CD8-positive, alpha-beta memory T cell (primary cell): ENCODE measurements around the gene CCDC107. TPM values are rescaled to one million over a fixed set of nuclear protein-coding genes. Genes with fewer than 3 reads are reported as not detected.
"Not testable (repeated sequence)": the region's sequence is repeated elsewhere in the genome, so short reads cannot be mapped to it uniquely, and the experiment has no call there.

Experiments
- CTCF ChIA-PET: fragments of 350-600 bp; sonication (Branson Sonifier 250); formaldehyde crosslinking; loops from one replicate; lab custom pipeline; 2021; ENCODE audit warnings: antibody characterized with exemption; lab: Charles Lee
- POLR2A ChIA-PET: fragments of 350-600 bp; sonication (Branson Sonifier 250); formaldehyde crosslinking; loops from one replicate; lab custom pipeline; 2021; ENCODE audit warnings: antibody characterized with exemption; lab: Charles Lee
- DNase-seq, 5 donors: peaks; one replicate each; pipeline versions ENCODE4 v3.0.0 to v3.0.0-alpha.2; 2020 to 2022; ENCODE audit warnings: mixed read lengths in 1 of 5
- H3K27ac ChIP-seq: one replicate; pipeline ENCODE4 v1.7.0; 2013; ENCODE audit warnings: low read depth, mild to moderate bottlenecking, low read length, moderate library complexity
- H3K27me3 ChIP-seq: 2 replicates; pipeline ENCODE4 v1.7.0; 2013; ENCODE audit warnings: low read length, mild to moderate bottlenecking; ENCODE audit not compliant: insufficient read depth, poor library complexity, severe bottlenecking
- H3K36me3 ChIP-seq: 2 replicates; pipeline ENCODE4 v1.7.0; 2013; ENCODE audit warnings: mild to moderate bottlenecking, low read length, moderate library complexity; ENCODE audit not compliant: insufficient read depth
- H3K4me1 ChIP-seq: 2 replicates; pipeline ENCODE4 v1.7.0; 2013; ENCODE audit warnings: mild to moderate bottlenecking, low read length, moderate library complexity; ENCODE audit not compliant: insufficient read depth
- H3K4me3 ChIP-seq: 2 replicates; pipeline ENCODE4 v1.7.0; 2013; ENCODE audit warnings: mild to moderate bottlenecking, low read length
- H3K9me3 ChIP-seq: 2 replicates; pipeline ENCODE4 v1.7.0; 2013; ENCODE audit warnings: mild to moderate bottlenecking, low read length
- H3K27ac Mint-ChIP-seq, 8 donors: one replicate each; pipeline ENCODE4 v1.8.0; 2020 to 2021; ENCODE audit warnings: mixed read lengths in 8 of 8, mild to moderate bottlenecking in 6 of 8, inconsistent platforms in 3 of 8, moderate library complexity in 3 of 8
- H3K27me3 Mint-ChIP-seq, 2 donors: one replicate each; pipeline ENCODE4 v1.8.0; 2020 to 2021; ENCODE audit warnings: mixed read lengths in 2 of 2, mild to moderate bottlenecking in 1 of 2, moderate library complexity in 1 of 2
- H3K36me3 Mint-ChIP-seq, 3 donors: one replicate each; pipeline ENCODE4 v1.8.0; 2020 to 2021; ENCODE audit warnings: mixed read lengths in 3 of 3, inconsistent platforms in 1 of 3, mild to moderate bottlenecking in 1 of 3
- H3K4me1 Mint-ChIP-seq, 3 donors: one replicate each; pipeline ENCODE4 v1.8.0; 2020 to 2021; ENCODE audit warnings: mixed read lengths in 3 of 3, inconsistent platforms in 1 of 3, mild to moderate bottlenecking in 1 of 3
- H3K4me3 Mint-ChIP-seq, 7 donors: one replicate each; pipeline ENCODE4 v1.8.0; 2020 to 2021; ENCODE audit warnings: mixed read lengths in 7 of 7, mild to moderate bottlenecking in 6 of 7, moderate library complexity in 4 of 7, inconsistent platforms in 2 of 7
- H3K9me3 Mint-ChIP-seq, 5 donors: one replicate each; pipeline ENCODE4 v1.8.0; 2020 to 2022; ENCODE audit warnings: mixed read lengths in 5 of 5, mild to moderate bottlenecking in 3 of 5, moderate library complexity in 2 of 5, inconsistent platforms in 1 of 5
- polyA plus RNA-seq: library from polyadenylated mRNA; unstranded; fragments of 300-500 nt; fragmentation: Illumina TruSeq; gene quantifications from one replicate; pipeline ENCODE4 v1.2.3, GENCODE V29; 2021
- total RNA-seq, 2 experiments: library from RNA; stranded (reverse); gene quantifications; one replicate each; pipeline ENCODE4 v1.2.3, GENCODE V29; 2021

CCDC107 gene, protein sequence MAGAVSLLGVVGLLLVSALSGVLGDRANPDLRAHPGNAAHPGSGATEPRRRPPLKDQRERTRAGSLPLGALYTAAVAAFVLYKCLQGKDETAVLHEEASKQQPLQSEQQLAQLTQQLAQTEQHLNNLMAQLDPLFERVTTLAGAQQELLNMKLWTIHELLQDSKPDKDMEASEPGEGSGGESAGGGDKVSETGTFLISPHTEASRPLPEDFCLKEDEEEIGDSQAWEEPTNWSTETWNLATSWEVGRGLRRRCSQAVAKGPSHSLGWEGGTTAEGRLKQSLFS
- total RNA-seq (10 to 100 TPM; 18.5 to 20.0 TPM), polyA plus RNA-seq (105 TPM)

DNA sequence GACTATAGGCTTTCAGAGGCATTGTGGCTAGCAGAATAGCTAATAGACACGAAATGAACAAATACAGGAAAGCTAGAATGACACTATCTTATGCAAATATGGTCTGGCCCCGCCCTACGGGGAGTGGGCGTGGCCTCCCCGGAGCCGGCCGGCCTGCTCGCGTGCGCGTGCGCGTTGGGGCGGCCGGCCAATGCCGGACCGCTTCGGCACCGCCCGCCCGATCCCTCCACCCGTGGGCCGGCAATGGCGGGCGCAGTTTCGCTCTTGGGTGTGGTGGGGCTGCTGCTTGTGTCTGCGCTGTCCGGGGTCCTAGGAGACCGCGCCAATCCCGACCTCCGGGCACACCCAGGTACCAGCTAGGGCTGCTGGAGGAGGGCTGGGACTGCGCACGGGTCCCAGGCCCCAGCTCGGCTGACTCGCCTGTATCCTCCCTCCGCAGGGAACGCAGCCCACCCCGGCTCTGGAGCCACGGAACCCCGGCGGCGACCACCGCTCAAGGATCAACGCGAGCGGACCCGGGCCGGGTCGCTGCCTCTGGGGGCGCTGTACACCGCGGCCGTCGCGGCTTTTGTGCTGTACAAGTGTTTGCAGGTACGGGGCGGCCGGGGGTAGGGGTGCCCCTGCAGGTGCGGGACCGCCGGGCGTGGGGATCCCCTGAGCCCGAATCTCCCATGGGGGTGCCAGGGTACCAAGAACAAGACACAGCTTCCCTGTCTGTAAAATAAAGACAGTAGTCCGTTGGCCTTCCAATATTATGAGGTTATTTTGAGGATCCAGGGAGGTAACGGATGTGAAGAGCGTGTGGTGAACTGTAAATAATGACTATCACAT lies at the start of gene CCDC107:
Gene CCDC107, plus strand, starts transcription at position 156 of the 831 bp plus-strand sequence. Its CDS starts 88 bp downstream, at position 244.
- Mint-ChIP-seq H3K36me3 (peaks cover 11 to 29% (median 13%) of the 10 kb centered on the region in 3 donors), H3K4me1 (peaks cover 67 to 86% (median 79%) of the 10 kb centered on the region in 3 donors), H3K4me3 (peak within 1 kb of the TSS; percentile 84 to 97 (median 92)), H3K27me3 (peaks cover 4 to 10% of the 10 kb centered on the region in 2 donors), H3K27ac (peak within 1 kb of the TSS; percentile 97 to 100 (median 99)), H3K9me3 (peaks cover 0 to 6% (median 4%) of the 10 kb centered on the region in 5 donors)
- ChIA-PET POLR2A (interaction anchor here (0.6 to 5.1 kb wide), 14 partner anchors 9 to 73 kb away, joined by 3 to 53 read pairs (median 6); partner anchors contain the start of genes CREB3, TESK1 and TLN1), CTCF (interaction anchor here (0.9 to 10.0 kb wide), 31 partner anchors 8 to 555 kb away, joined by 3 to 162 read pairs (median 7); partner anchors contain the start of genes ARHGEF39, CD72, CREB3 and GBA2)
- DNase-seq, result peak; percentile 79 to 89 (median 87)
- H3K4me1 ChIP-seq, result peaks cover 65% of the 10 kb centered on the region
- H3K27ac ChIP-seq, result peak within 1 kb of the TSS; percentile 99
- H3K9me3 ChIP-seq, result no peaks in the 10 kb centered on the region
- peak within 1 kb of the TSS; percentile 90 for H3K4me3 ChIP-seq
- H3K27me3 ChIP-seq, result no peaks in the 10 kb centered on the region
- H3K36me3 ChIP-seq, result peaks cover 10% of the 10 kb centered on the region

DNA sequence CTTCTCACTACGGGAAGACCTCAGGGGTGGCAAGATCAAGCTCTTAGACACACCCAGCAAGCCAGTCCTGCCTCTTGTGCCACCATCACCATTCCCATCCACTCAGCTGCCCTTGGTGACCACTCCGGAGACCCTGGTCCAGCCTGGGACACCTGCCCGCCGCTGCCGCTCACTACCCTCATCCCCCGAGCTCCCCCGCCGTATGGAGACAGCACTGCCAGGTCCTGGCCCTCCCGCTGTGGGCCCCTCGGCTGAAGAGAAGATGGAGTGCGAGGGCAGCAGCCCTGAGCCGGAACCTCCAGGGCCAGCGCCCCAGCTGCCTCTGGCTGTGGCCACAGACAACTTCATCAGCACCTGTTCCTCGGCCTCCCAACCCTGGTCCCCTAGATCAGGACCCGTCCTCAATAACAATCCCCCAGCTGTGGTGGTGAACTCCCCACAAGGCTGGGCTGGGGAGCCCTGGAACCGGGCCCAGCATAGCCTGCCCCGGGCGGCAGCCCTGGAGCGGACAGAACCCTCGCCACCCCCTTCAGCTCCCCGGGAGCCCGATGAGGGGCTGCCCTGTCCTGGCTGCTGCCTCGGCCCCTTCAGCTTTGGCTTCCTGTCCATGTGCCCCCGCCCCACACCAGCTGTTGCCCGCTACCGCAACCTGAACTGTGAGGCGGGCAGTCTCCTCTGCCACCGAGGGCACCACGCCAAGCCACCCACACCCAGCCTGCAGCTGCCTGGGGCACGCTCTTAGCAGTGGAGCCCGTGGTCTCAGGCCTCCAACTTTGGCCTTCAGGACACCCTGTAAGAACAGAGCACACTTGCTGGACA lies 48.9 kb upstream of the CCDC107 start:
- Mint-ChIP-seq H3K4me1 (peaks cover 26 to 32% (median 28%) of the 10 kb centered on the region in 3 donors), H3K27ac (peak overlapping the region in 3 of 8 donors; percentile 53 to 81 (median 55)), H3K4me3 (peak overlapping the region in 1 of 7 donors; percentile 48), H3K36me3 (peaks cover 0 to 47% (median 4%) of the 10 kb centered on the region in 3 donors), H3K27me3 (peaks cover 0 to under 1% of the 10 kb centered on the region in 2 donors), H3K9me3 (no peaks in the 10 kb centered on the region)
- Histone ChIP-seq H3K9me3 (no peaks in the 10 kb centered on the region), H3K27ac (no peak overlapping the region), H3K4me3 (no peak overlapping the region), H3K27me3 (no peaks in the 10 kb centered on the region), H3K4me1 (peaks cover 13% of the 10 kb centered on the region), H3K36me3 (peaks cover 11% of the 10 kb centered on the region)
- ChIA-PET CTCF (interaction anchor here (1.3 to 14.7 kb wide), 8 partner anchors 8 to 140 kb away, joined by 3 to 200 read pairs (median 10); partner anchors contain the start of genes ARHGEF39, CCDC107, CD72 and GBA2), POLR2A (no interaction called here)
- no peak for DNase-seq

DNA sequence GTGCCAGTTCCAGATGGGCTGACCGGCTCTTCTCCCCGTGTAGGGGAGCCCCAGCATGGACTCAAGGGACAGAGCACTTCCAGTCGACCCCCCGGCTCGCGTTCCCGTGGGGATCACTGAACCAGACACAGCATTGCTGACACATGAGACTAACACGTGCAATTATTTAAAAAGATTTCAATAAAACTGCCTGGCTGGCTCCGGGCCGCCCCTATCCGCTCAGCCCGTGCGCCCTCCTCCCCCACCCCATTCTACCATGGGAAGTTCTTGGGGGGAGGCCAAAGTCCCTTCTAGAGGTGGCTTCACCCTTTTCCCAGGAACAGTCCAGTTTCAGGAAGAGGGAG lies 48.3 kb upstream of the CCDC107 start:
- Histone ChIP-seq H3K4me1 (peaks cover 13% of the 10 kb centered on the region), H3K27ac (no peak overlapping the region), H3K27me3 (no peaks in the 10 kb centered on the region), H3K9me3 (no peaks in the 10 kb centered on the region), H3K4me3 (no peak overlapping the region), H3K36me3 (peaks cover 11% of the 10 kb centered on the region)
- H3K4me1 Mint-ChIP-seq, result peaks cover 23 to 29% (median 26%) of the 10 kb centered on the region in 3 donors
- H3K27ac Mint-ChIP-seq, result peak overlapping the region in 1 of 8 donors; percentile 47
- peaks cover 0 to 41% (median 4%) of the 10 kb centered on the region in 3 donors for H3K36me3 Mint-ChIP-seq
- no peaks in the 10 kb centered on the region for H3K9me3 Mint-ChIP-seq
- ChIA-PET CTCF (interaction anchor here (0.7 to 14.7 kb wide), 6 partner anchors 10 to 94 kb away, joined by 3 to 200 read pairs (median 33); partner anchors contain the start of genes CCDC107, RMRP and SIT1), POLR2A (no interaction called here)
- peak overlapping the region in 1 of 7 donors; percentile 48 for H3K4me3 Mint-ChIP-seq
- H3K27me3 Mint-ChIP-seq, result no peaks in the 10 kb centered on the region
- DNase-seq, result no peak

DNA sequence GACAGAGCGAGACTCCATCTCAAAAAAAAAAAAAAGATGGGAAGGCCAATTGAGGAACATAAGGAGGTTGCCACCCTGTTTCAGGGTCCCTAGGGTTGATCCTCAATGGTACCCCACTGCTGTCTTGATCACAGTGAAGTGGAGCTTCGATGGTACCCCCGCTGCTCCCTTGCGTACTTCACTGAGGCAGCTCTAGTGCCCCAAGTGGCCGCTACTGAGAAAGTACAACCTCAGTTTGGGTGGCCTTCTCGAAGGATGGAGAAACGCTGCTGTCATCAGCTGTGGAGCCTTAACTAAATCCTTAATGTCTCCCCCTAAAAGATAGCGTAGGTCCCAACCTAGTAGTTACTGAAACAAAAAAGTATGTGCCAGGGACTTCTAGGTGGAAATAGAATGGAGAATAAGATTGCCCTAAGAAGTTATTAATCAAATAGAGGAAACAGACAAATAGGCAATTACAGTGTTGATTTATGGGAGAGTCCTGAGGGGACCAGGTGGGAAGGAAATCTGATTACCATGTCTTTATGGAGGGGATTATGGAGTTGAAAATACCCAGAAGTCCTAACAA lies 46.8 kb upstream of the CCDC107 start:
- DNase-seq, result peak; percentile 37 to 68 (median 44)
- peaks cover 21 to 26% (median 26%) of the 10 kb centered on the region in 3 donors for H3K4me1 Mint-ChIP-seq
- CTCF ChIA-PET, result interaction anchor here (0.8 to 14.7 kb wide), 29 partner anchors 8 to 494 kb away, joined by 3 to 200 read pairs (median 4); partner anchors contain the start of genes ARHGEF39, CCDC107, CREB3 and GBA2
- Histone ChIP-seq H3K27ac (no peak overlapping the region), H3K27me3 (no peaks in the 10 kb centered on the region), H3K4me3 (no peak overlapping the region), H3K4me1 (peaks cover 11% of the 10 kb centered on the region), H3K9me3 (no peaks in the 10 kb centered on the region), H3K36me3 (peaks cover 11% of the 10 kb centered on the region)
- peaks cover 0 to 36% (median 4%) of the 10 kb centered on the region in 3 donors for H3K36me3 Mint-ChIP-seq
- no peaks in the 10 kb centered on the region for H3K9me3 Mint-ChIP-seq
- peak overlapping the region; percentile 3 to 84 (median 66) for H3K27ac Mint-ChIP-seq
- POLR2A ChIA-PET, result interaction anchor here (1.2 to 1.6 kb wide), 3 partner anchors 9 to 47 kb away, joined by 4 to 5 read pairs (median 4); partner anchors contain the start of genes CCDC107 and RMRP
- peak overlapping the region in 2 of 7 donors; percentile 61 to 67 for H3K4me3 Mint-ChIP-seq
- peaks cover 0 to 1% of the 10 kb centered on the region in 2 donors for H3K27me3 Mint-ChIP-seq

DNA sequence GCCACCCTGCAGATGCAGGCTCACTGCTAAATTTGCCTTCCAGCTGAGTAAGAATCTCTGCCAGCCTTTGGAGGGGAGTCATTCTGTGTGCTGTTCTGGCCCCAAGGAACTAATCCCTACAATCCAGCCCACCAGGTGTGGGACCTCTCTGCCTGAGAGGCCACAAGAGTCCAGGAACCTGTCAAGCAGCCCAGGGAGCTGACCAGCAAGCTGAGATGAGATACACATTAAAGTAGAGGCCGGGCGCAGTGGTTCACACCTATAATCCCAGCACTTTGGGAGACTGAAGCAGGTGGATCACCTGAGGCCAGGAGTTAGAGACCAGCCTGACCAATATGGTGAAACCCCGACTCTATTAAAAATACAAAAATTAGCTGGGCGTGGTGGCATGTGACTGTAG lies 46.0 kb upstream of the CCDC107 start:
- peaks cover 0 to 32% (median 4%) of the 10 kb centered on the region in 3 donors for H3K36me3 Mint-ChIP-seq
- peaks cover 11% of the 10 kb centered on the region for H3K36me3 ChIP-seq
- not testable (repeated sequence) for H3K27me3 ChIP-seq, DNase-seq, H3K4me3 Mint-ChIP-seq, H3K9me3 ChIP-seq, H3K9me3 Mint-ChIP-seq, H3K4me1 ChIP-seq, H3K27ac ChIP-seq, H3K4me3 ChIP-seq, H3K27me3 Mint-ChIP-seq, H3K27ac Mint-ChIP-seq
- ChIA-PET CTCF (interaction anchor here (1.2 to 14.7 kb wide), 18 partner anchors 7 to 214 kb away, joined by 3 to 200 read pairs (median 6); partner anchors contain the start of genes ARHGEF39, CCDC107, GBA2 and RGP1), POLR2A (interaction anchor here (1.0 to 1.6 kb wide), 2 partner anchors 34 to 46 kb away, joined by 3 to 5 read pairs; partner anchors contain the start of genes CCDC107 and RMRP)
- peaks cover 21 to 28% (median 28%) of the 10 kb centered on the region in 3 donors for H3K4me1 Mint-ChIP-seq

DNA sequence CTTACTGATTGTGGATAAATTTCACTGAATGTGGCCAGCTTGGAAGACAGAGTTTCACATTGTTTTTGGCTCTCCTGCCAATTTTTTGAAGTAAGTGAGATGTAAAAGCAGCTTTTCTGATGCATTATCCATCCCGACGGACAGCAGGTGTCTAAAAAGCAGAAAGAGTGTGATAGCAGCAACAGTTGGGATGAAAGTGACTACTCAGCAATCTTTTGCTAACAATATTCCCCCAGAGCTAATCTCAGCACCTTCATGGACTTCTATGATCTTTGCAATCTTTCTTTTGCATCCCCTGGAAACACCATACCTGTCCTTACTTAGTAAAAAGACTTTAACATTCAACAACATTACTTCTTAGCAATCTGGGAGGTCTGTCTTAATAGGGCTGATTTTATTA lies 45.2 kb upstream of the CCDC107 start:
- Histone ChIP-seq H3K9me3 (no peaks in the 10 kb centered on the region), H3K4me1 (peaks cover 14% of the 10 kb centered on the region), H3K4me3 (no peak overlapping the region), H3K27me3 (no peaks in the 10 kb centered on the region), H3K27ac (no peak overlapping the region), H3K36me3 (peaks cover 11% of the 10 kb centered on the region)
- POLR2A ChIA-PET, result interaction anchor here (1.0 kb wide), 1 partner anchor 45 kb away, joined by 3 read pairs; the partner anchor contains the start of genes CCDC107 and RMRP
- DNase-seq, result no peak
- no peak overlapping the region for H3K27ac Mint-ChIP-seq
- CTCF ChIA-PET, result interaction anchor here (1.4 to 14.7 kb wide), 8 partner anchors 8 to 118 kb away, joined by 3 to 200 read pairs (median 30); partner anchors contain the start of genes ARHGEF39, CCDC107, RMRP and SIT1
- peaks cover 0 to 1% of the 10 kb centered on the region in 2 donors for H3K27me3 Mint-ChIP-seq
- H3K4me3 Mint-ChIP-seq, result peak overlapping the region in 1 of 7 donors; percentile 4
- peaks cover 25 to 30% (median 29%) of the 10 kb centered on the region in 3 donors for H3K4me1 Mint-ChIP-seq
- no peaks in the 10 kb centered on the region for H3K9me3 Mint-ChIP-seq
- H3K36me3 Mint-ChIP-seq, result peaks cover 0 to 26% (median 2%) of the 10 kb centered on the region in 3 donors
